ENCODE results near the gene SORCS1.

DNA sequence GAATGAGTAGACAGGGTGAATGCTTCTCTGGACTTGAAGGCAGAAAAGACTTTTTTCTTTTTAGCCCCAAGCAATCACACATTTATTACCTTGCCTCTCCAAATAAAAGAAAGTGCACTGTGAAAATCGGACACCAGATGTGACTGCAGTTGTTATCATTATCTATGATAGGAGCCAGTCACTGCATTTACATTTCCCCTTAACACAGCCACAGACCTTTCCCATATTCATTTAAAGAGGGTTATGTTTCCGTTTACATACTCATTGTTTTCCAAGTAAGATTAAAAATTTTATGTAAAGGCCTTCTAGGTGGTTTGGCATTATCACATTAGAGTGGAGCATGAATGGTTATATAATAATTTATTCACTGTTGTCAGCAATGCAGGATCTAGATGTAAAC, 586.8 kb downstream of the SORCS1 start:
- TF ChIP-seq, protein P1, sequence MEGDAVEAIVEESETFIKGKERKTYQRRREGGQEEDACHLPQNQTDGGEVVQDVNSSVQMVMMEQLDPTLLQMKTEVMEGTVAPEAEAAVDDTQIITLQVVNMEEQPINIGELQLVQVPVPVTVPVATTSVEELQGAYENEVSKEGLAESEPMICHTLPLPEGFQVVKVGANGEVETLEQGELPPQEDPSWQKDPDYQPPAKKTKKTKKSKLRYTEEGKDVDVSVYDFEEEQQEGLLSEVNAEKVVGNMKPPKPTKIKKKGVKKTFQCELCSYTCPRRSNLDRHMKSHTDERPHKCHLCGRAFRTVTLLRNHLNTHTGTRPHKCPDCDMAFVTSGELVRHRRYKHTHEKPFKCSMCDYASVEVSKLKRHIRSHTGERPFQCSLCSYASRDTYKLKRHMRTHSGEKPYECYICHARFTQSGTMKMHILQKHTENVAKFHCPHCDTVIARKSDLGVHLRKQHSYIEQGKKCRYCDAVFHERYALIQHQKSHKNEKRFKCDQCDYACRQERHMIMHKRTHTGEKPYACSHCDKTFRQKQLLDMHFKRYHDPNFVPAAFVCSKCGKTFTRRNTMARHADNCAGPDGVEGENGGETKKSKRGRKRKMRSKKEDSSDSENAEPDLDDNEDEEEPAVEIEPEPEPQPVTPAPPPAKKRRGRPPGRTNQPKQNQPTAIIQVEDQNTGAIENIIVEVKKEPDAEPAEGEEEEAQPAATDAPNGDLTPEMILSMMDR (IDR thresholded peaks at IDR 0.05): no peak
- TF ChIP-seq POLR2A (IDR thresholded peaks at IDR 0.05) (no peak), POLR2AphosphoS5 (IDR thresholded peaks at IDR 0.05) (no peak)
